Right lobe of liver (tissue), 6 donors: ENCODE results near the gene TFB2M. TPM values are rescaled to one million over a fixed set of nuclear protein-coding genes. Genes with fewer than 3 reads are reported as not detected.

Source experiments
- ATAC-seq, 4 donors: fragments of 200-7000 bp; cut with Tn5 transposase; one replicate each; pipeline ENCODE4 v1.9.1; 2020; ENCODE audit warnings: mild to moderate bottlenecking in 4 of 4, moderate library complexity in 4 of 4
- DNase-seq, 3 donors: peaks; one replicate each; pipeline ENCODE4 v3.0.0-alpha.2; 2020
- H3K27ac ChIP-seq, 3 donors: fragments of 200-600 bp; one replicate each; pipeline ENCODE4 v1.8.0; 2022
- H3K27me3 ChIP-seq, 2 donors: fragments of 200-600 bp; one replicate each; pipeline ENCODE4 v1.8.0; 2022
- H3K36me3 ChIP-seq, 4 donors: fragments of 200-600 bp; sonication (generic) in 1 of 4; one replicate each; pipeline versions ENCODE4 v1.5.1 to v1.8.0; 2017 to 2022; ENCODE audit warnings: control low read depth in 1 of 4
- H3K4me1 ChIP-seq, 4 donors: fragments of 200-600 bp; sonication (generic) in 1 of 4; one replicate each; pipeline versions ENCODE4 v1.5.1 to v1.8.0; 2017 to 2022; ENCODE audit warnings: control low read depth in 1 of 4
- H3K4me3 ChIP-seq, 3 donors: fragments of 200-600 bp; one replicate each; pipeline ENCODE4 v1.8.0; 2022
- H3K9me3 ChIP-seq, 4 donors: fragments of 200-600 bp; sonication (generic) in 1 of 4; one replicate each; pipeline versions ENCODE4 v1.5.1 to v1.8.0; 2017 to 2022; ENCODE audit warnings: control low read depth in 1 of 4
- CTCF ChIP-seq, 4 donors: fragments of 200-600 bp in 3 of 4; fragments of 450-650 bp in 1 of 4; IDR thresholded peaks; one replicate each; pipeline versions ENCODE4 v1.5.1 to v1.8.0; 2016 to 2022; ENCODE audit warnings: antibody characterized with exemption in 4 of 4, mild to moderate bottlenecking in 2 of 4
- POLR2A ChIP-seq: fragments of 450-650 bp; IDR thresholded peaks from one replicate; pipeline ENCODE4 v1.6.1; 2017; ENCODE audit warnings: antibody characterized with exemption, mild to moderate bottlenecking
- WGBS: methylation state at CpG from one replicate; pipeline ENCODE4 v1.1.6; 2018; ENCODE audit warnings: low coverage, low lambda C conversion rate; ENCODE audit not compliant: insufficient coverage; ENCODE audit errors: missing lambda C conversion rate; 5-methylcytosine and 5-hydroxymethylcytosine counted together
- intact Hi-C, 2 donors: fragments of 100-400 bp; cut with DNase I; formaldehyde crosslinking; loops; one replicate each; pipeline versions ENCODE4 v1.11.2 to v1.14.1; 2022
- total RNA-seq, 6 experiments: library from RNA; depleted of rRNA in 2 of 6; stranded (reverse); fragments of >200 nt in 2 of 6; fragmentation: NEBNext Ultra II Directional in 3 of 6; extraction: Animal tissue kit (Norgen Biotek cat#: 25700) in 3 of 6; gene quantifications; one replicate each; pipeline versions ENCODE4 v1.1.0 to v1.2.4, GENCODE V29; 2016 to 2023
- donor health status: DM: no; HTN: yes; CAD: no.
- donor health status: DM: no; HTN: no; CAD: no.
- donor health status: DM: no; HTN: no; CAD: no.
- donor health status: DM: no; HTN: yes; CAD: no.
- donor health status: DM: no; HTN: yes; CAD: no.

The TFB2M gene
- total RNA-seq, 6 experiments from 2014 or later, result 13.1 to 24.8 (median 19.6) TPM

- Histone ChIP-seq H3K27me3 (no peaks in the 10 kb centered on the region), H3K27ac (no peak overlapping the region), H3K36me3 (peaks cover 0 to 5% (median 2%) of the 10 kb centered on the region in 4 donors), H3K9me3 (no peaks in the 10 kb centered on the region), H3K4me1 (no peaks in the 10 kb centered on the region), H3K4me3 (no peak overlapping the region)
- ATAC-seq, result no peak
- no peak for DNase-seq
- TF ChIP-seq CTCF (IDR thresholded peaks at IDR 0.05) (no peak), POLR2A (no peak)
- intact Hi-C loops, result no loop called here
- 93% methylated on average over 7 of the region's 7 CpGs for WGBS
Observed at GRCh38 chr1:246597971-246598370, 31.9 kb upstream of the TFB2M start.

- Histone ChIP-seq H3K27me3 (no peaks in the 10 kb centered on the region), H3K4me3 (no peak overlapping the region), H3K27ac (no peak overlapping the region), H3K4me1 (no peaks in the 10 kb centered on the region), H3K36me3 (peaks cover 0 to 5% (median 3%) of the 10 kb centered on the region in 4 donors), H3K9me3 (no peaks in the 10 kb centered on the region)
- 62% methylated on average over 5 of the region's 5 CpGs for WGBS
- TF ChIP-seq POLR2A, result no peak
- intact Hi-C loops, result no loop called here
- DNase-seq (peak in 1 of 3 donors; percentile 35), ATAC-seq (peak; percentile 76 to 93 (median 83))
Observed at GRCh38 chr1:246597340-246597739, 31.3 kb upstream of the TFB2M start.

GRCh38 chr1:246595146-246595545 lies 29.1 kb upstream of the TFB2M start:
- ATAC-seq (no peak), DNase-seq (no peak)
- H3K27ac ChIP-seq, result no peak overlapping the region
- TF ChIP-seq CTCF (IDR thresholded peaks at IDR 0.05) (no peak), POLR2A (no peak)
- H3K9me3 ChIP-seq, result no peaks in the 10 kb centered on the region
- H3K27me3 ChIP-seq, result no peaks in the 10 kb centered on the region
- WGBS, result 96% methylated on average over 3 of the region's 3 CpGs
- peaks cover 0 to 16% (median 6%) of the 10 kb centered on the region in 4 donors for H3K36me3 ChIP-seq
- no peak overlapping the region for H3K4me3 ChIP-seq
- H3K4me1 ChIP-seq, result no peaks in the 10 kb centered on the region
- intact Hi-C loops, result no loop called here

GRCh38 chr1:246592695-246593094 lies 26.6 kb upstream of the TFB2M start:
- DNase-seq (no peak), ATAC-seq (no peak)
- intact Hi-C loops, result no loop called here
- no peak overlapping the region for H3K27ac ChIP-seq
- H3K9me3 ChIP-seq, result no peaks in the 10 kb centered on the region
- no peaks in the 10 kb centered on the region for H3K27me3 ChIP-seq
- peaks cover 0 to 16% (median 6%) of the 10 kb centered on the region in 4 donors for H3K36me3 ChIP-seq
- TF ChIP-seq CTCF (IDR thresholded peaks at IDR 0.05), result no peak
- no peak overlapping the region for H3K4me3 ChIP-seq
- H3K4me1 ChIP-seq, result peaks cover 0 to 7% (median 0%) of the 10 kb centered on the region in 4 donors

GRCh38 chr1:246591958-246592357 lies 25.9 kb upstream of the TFB2M start:
- DNase-seq, result no peak
- H3K36me3 ChIP-seq, result peaks cover 0 to 16% (median 6%) of the 10 kb centered on the region in 4 donors
- no peak overlapping the region for H3K27ac ChIP-seq
- TF ChIP-seq CTCF (IDR thresholded peaks at IDR 0.05), result no peak
- 96% methylated on average over 13 of the region's 13 CpGs for WGBS
- H3K9me3 ChIP-seq, result no peaks in the 10 kb centered on the region
- peaks cover 0 to 14% (median 3%) of the 10 kb centered on the region in 4 donors for H3K4me1 ChIP-seq
- H3K4me3 ChIP-seq, result no peak overlapping the region
- intact Hi-C loops, result no loop called here
- no peak for ATAC-seq
- H3K27me3 ChIP-seq, result no peaks in the 10 kb centered on the region
